Measurements from ENCODE around the gene POU3F1. TPM values are rescaled to one million over a fixed set of nuclear protein-coding genes. Genes with fewer than 3 reads are reported as not detected.

Gene POU3F1
- total RNA-seq, 1 experiment from 2014 or later, result 5.8 TPM

GRCh38 chr1:38085666-38086330, 39.2 kb upstream of the POU3F1 start:
- Histone ChIP-seq H2AK5ac (ENCODE audit: insufficient read length, low read length) (no peak overlapping the region), H3K4ac (ENCODE audit: low read depth, low read length) (no peak overlapping the region), H2BK120ac (ENCODE audit: low read depth, low read length, poor library complexity, severe bottlenecking) (no peak overlapping the region), H4K20me1 (ENCODE audit: control insufficient read depth, insufficient read depth, insufficient read length) (no peaks in the 10 kb centered on the region), H3K56ac (ENCODE audit: insufficient read length, low read depth, low read length) (no peak overlapping the region), H2BK5ac (ENCODE audit: insufficient read length, low read length) (no peak overlapping the region), H4K91ac (ENCODE audit: insufficient read length, low read depth, low read length) (no peak overlapping the region), H3K4me2 (ENCODE audit: insufficient read depth, insufficient read length, low read length) (no peak overlapping the region), H2BK15ac (ENCODE audit: low read depth, low read length) (no peak overlapping the region), H4K5ac (ENCODE audit: insufficient read length, low read depth, low read length) (no peak overlapping the region), H3K18ac (ENCODE audit: insufficient read length, low read depth, low read length) (no peak overlapping the region), H3K27me3 (ENCODE audit: insufficient read depth, low read length) (no peaks in the 10 kb centered on the region), H2BK20ac (ENCODE audit: low read depth, low read length, poor library complexity, severe bottlenecking) (no peak overlapping the region), H3K27ac (ENCODE audit: insufficient read length, low read depth, low read length) (no peak overlapping the region), H2BK12ac (ENCODE audit: insufficient read length, low read depth, low read length) (no peak overlapping the region), H3K4me1 (ENCODE audit: insufficient read depth, low read length) (peaks cover 8% of the 10 kb centered on the region; the same call in 1 of the 2 replicates), H2AFZ (ENCODE audit: low read length) (no peak overlapping the region), H3T11ph (ENCODE audit: low read length) (no peak overlapping the region), H3K23me2 (ENCODE audit: insufficient read length, low read depth, low read length, poor library complexity, severe bottlenecking) (no peaks in the 10 kb centered on the region), H4K8ac (replicated peaks; ENCODE audit: insufficient read length, low read depth, low read length) (no peak overlapping the region), H3K14ac (ENCODE audit: insufficient read depth, low read length) (no peak overlapping the region; the same call in 1 of the 2 replicates), H3K79me1 (ENCODE audit: insufficient read depth, low read depth, low read length, poor library complexity, severe bottlenecking) (no peaks in the 10 kb centered on the region), H3K9me3 (ENCODE audit: control insufficient read depth, low read depth, low read length) (no peaks in the 10 kb centered on the region), H3K9ac (ENCODE audit: extremely low read depth, insufficient read length, low read length) (no peak overlapping the region), H3K23ac (ENCODE audit: insufficient read length, low read depth, low read length) (no peak overlapping the region), H3K79me2 (ENCODE audit: insufficient read depth, low read length) (no peaks in the 10 kb centered on the region)
- H3K36me3 Mint-ChIP-seq (ENCODE audit: insufficient read depth in 1 of 3, low read depth in 3 of 3), result peaks cover 0 to 1% (median 0%) of the 10 kb centered on the region in 3 experiments; a peak in 2 of 7 replicates
- no peak overlapping the region for H3K27ac Mint-ChIP-seq
- TF ChIP-seq, protein P1, sequence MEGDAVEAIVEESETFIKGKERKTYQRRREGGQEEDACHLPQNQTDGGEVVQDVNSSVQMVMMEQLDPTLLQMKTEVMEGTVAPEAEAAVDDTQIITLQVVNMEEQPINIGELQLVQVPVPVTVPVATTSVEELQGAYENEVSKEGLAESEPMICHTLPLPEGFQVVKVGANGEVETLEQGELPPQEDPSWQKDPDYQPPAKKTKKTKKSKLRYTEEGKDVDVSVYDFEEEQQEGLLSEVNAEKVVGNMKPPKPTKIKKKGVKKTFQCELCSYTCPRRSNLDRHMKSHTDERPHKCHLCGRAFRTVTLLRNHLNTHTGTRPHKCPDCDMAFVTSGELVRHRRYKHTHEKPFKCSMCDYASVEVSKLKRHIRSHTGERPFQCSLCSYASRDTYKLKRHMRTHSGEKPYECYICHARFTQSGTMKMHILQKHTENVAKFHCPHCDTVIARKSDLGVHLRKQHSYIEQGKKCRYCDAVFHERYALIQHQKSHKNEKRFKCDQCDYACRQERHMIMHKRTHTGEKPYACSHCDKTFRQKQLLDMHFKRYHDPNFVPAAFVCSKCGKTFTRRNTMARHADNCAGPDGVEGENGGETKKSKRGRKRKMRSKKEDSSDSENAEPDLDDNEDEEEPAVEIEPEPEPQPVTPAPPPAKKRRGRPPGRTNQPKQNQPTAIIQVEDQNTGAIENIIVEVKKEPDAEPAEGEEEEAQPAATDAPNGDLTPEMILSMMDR (conservative IDR thresholded peaks at IDR 0.05), result no peak
- no peak for DNase-seq
- H3K9me3 Mint-ChIP-seq, result no peaks in the 10 kb centered on the region
- no peak overlapping the region for H3K4me3 Mint-ChIP-seq
- H3K4me1 Mint-ChIP-seq, result peaks cover 43 to 57% of the 10 kb centered on the region in 2 experiments
- WGBS (ENCODE audit: extremely low coverage, insufficient read length, low lambda C conversion rate), result no CpG with 5 or more reads among the region's 12 CpGs
- peaks cover 4% of the 10 kb centered on the region; the same call in 1 of the 2 replicates for H3K27me3 Mint-ChIP-seq (ENCODE audit: low read depth)

Data from H9 (cell line).